Measurements from ENCODE around the gene UCK2.

DNA sequence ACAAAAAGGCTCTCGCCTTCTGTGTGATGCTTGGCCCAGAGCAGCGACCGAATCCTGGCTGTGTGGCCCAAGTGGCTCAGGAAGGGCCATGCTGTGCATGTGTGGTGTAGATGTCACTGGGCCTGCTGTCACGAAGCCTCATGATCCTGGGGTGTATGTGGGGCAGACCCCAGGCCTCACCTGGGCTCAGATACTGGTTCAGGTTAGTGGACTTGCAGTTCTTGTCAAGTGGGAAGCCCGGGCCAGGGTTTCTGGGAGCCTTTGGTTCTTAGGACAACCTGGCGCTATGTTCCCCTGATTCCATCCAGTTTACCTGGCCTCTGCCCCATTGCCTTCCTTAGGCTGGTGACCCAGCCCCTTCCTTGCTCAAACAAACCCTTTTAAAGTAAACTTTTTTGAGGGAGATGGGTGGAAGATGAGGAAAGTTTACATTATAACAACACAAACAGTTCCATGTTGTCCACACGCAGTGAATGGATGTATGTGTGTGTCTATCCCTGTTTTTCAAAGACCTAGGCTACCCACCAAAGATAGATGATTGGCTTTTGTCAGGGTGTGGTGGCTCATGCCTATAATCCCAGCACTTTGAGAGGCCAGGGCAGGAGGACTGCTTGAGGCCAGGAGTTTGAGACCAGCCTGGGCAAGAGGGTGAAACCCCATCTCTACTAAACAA, 84.3 kb downstream of the UCK2 start:
- no peak for TF ChIP-seq EZH2 (IDR thresholded peaks at IDR 0.05; ENCODE audit: borderline replicate concordance, low read length)
- TF ChIP-seq, protein P1, sequence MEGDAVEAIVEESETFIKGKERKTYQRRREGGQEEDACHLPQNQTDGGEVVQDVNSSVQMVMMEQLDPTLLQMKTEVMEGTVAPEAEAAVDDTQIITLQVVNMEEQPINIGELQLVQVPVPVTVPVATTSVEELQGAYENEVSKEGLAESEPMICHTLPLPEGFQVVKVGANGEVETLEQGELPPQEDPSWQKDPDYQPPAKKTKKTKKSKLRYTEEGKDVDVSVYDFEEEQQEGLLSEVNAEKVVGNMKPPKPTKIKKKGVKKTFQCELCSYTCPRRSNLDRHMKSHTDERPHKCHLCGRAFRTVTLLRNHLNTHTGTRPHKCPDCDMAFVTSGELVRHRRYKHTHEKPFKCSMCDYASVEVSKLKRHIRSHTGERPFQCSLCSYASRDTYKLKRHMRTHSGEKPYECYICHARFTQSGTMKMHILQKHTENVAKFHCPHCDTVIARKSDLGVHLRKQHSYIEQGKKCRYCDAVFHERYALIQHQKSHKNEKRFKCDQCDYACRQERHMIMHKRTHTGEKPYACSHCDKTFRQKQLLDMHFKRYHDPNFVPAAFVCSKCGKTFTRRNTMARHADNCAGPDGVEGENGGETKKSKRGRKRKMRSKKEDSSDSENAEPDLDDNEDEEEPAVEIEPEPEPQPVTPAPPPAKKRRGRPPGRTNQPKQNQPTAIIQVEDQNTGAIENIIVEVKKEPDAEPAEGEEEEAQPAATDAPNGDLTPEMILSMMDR (IDR thresholded peaks at IDR 0.05; ENCODE audit: low read length), result no peak
